GM06990 (cell line): ENCODE results near the gene NT5C1B.

ENCODE experiments used
- DNase-seq: peaks from one replicate; pipeline ENCODE4 v3.0.0-alpha.2; 2011; ENCODE audit not compliant: insufficient read length; ENCODE audit errors: extremely low read depth
- H3K27me3 ChIP-seq: replicated peaks from 2 replicates; pipeline ENCODE4 v1.6.0; 2011; ENCODE audit warnings: low read length; ENCODE audit not compliant: control insufficient read depth, insufficient read depth
- H3K36me3 ChIP-seq: 2 replicates; pipeline ENCODE4 v1.5.1; 2011; ENCODE audit warnings: low read length; ENCODE audit not compliant: control insufficient read depth, insufficient read depth
- H3K4me3 ChIP-seq: replicated peaks from 2 replicates; pipeline ENCODE4 v1.5.1; 2011; ENCODE audit warnings: low read depth, mild to moderate bottlenecking, control low read depth, low read length
- CTCF ChIP-seq: IDR thresholded peaks from 2 replicates; pipeline ENCODE4 v1.5.1; 2011; ENCODE audit warnings: low read length, control low read depth, mild to moderate bottlenecking, inconsistent platforms; ENCODE audit not compliant: insufficient read depth, poor library complexity, severe bottlenecking

The NT5C1B gene

GRCh38 chr2:18626958-18627650 is 37.7 kb upstream of the NT5C1B start:
- TF ChIP-seq CTCF, result no peak
- DNase-seq, result no peak
- Histone ChIP-seq H3K36me3 (no peaks in the 10 kb centered on the region), H3K4me3 (no peak overlapping the region), H3K27me3 (no peaks in the 10 kb centered on the region; the same call in 1 of the 2 replicates)

GRCh38 chr2:18626256-18626668 is 36.9 kb upstream of the NT5C1B start:
- no peaks in the 10 kb centered on the region; the same call in 1 of the 2 replicates for H3K27me3 ChIP-seq
- H3K4me3 ChIP-seq, result no peak overlapping the region
- no peak for DNase-seq
- no peak for TF ChIP-seq CTCF
- no peaks in the 10 kb centered on the region for H3K36me3 ChIP-seq

- DNase-seq, result no peak
- no peaks in the 10 kb centered on the region; the same call in 1 of the 2 replicates for H3K27me3 ChIP-seq
- H3K4me3 ChIP-seq, result no peak overlapping the region
- no peak for TF ChIP-seq CTCF
- H3K36me3 ChIP-seq, result no peaks in the 10 kb centered on the region
Measured at GRCh38 chr2:18625563-18625962, 36.2 kb upstream of the NT5C1B start.

- no peak for DNase-seq
- Histone ChIP-seq H3K4me3 (no peak overlapping the region), H3K27me3 (no peaks in the 10 kb centered on the region; the same call in 1 of the 2 replicates), H3K36me3 (no peaks in the 10 kb centered on the region)
- TF ChIP-seq CTCF, result no peak
Measured at GRCh38 chr2:18623782-18624181, 34.4 kb upstream of the NT5C1B start.

- Histone ChIP-seq H3K36me3 (no peaks in the 10 kb centered on the region), H3K4me3 (no peak overlapping the region), H3K27me3 (no peaks in the 10 kb centered on the region; the same call in 1 of the 2 replicates)
- no peak for DNase-seq
- TF ChIP-seq CTCF, result no peak
Measured at GRCh38 chr2:18620867-18621632, 31.7 kb upstream of the NT5C1B start.
